Panc1 (cell line): Measurements from ENCODE around the gene CDC14B. TPM values are rescaled to one million over a fixed set of nuclear protein-coding genes. Genes with fewer than 3 reads are reported as not detected.

Experiments
- ATAC-seq: fragments of 200-7000 bp; cut with Tn5 transposase; 2 replicates; pipeline ENCODE4 v1.9.1; 2020; ENCODE audit warnings: mild to moderate bottlenecking, moderate library complexity
- BruUV-seq: library from RNA; stranded (reverse); fragments of 400-500 nt; replicated peaks from 2 replicates; lab custom pipeline; 2021; lab: Mats Ljungman, UMichigan
- CTCF ChIA-PET: fragments of 300-600 bp; sonication (Branson Sonifier 250); formaldehyde crosslinking; loops from one replicate; lab custom pipeline; 2022; ENCODE audit warnings: antibody characterized with exemption; lab: Charles Lee
- POLR2A ChIA-PET: fragments of 300-600 bp; sonication (Branson Sonifier 250); formaldehyde crosslinking; loops from one replicate; lab custom pipeline; 2022; ENCODE audit warnings: antibody characterized with exemption; lab: Charles Lee
- DNase-seq: peaks from one replicate; pipeline ENCODE4 v3.0.0-alpha.2; 2010; ENCODE audit warnings: low read depth, low spot score
- H3K27ac ChIP-seq: 2 replicates; pipeline ENCODE4 v1.5.1; 2011; ENCODE audit warnings: mild to moderate bottlenecking, low read length, inconsistent platforms
- H3K27me3 ChIP-seq: fragments of 200-500 bp; sonication (Bioruptor generic); 2 replicates; pipeline ENCODE4 v1.6.0; 2014; ENCODE audit warnings: low read length, inconsistent platforms; ENCODE audit not compliant: control insufficient read depth, insufficient read depth
- H3K36me3 ChIP-seq: fragments of 200-500 bp; sonication (Bioruptor generic); 2 replicates; pipeline ENCODE4 v1.5.1; 2014; ENCODE audit warnings: inconsistent platforms, mild to moderate bottlenecking, low read length, moderate library complexity; ENCODE audit not compliant: control insufficient read depth, insufficient read depth
- H3K4me1 ChIP-seq: 2 replicates; pipeline ENCODE4 v1.5.1; 2011; ENCODE audit warnings: inconsistent platforms, mild to moderate bottlenecking, low read length, moderate library complexity; ENCODE audit not compliant: control insufficient read depth, insufficient read depth
- H3K4me3 ChIP-seq, 2 experiments: 2 replicates each; pipeline ENCODE4 v1.5.1; 2011 to 2012; ENCODE audit warnings: low read depth in 2 of 2, low read length in 2 of 2, mild to moderate bottlenecking in 2 of 2, inconsistent platforms in 1 of 2, moderate library complexity in 1 of 2
- H3K9me3 ChIP-seq: fragments of 200-500 bp; sonication (Bioruptor generic); 2 replicates; pipeline ENCODE4 v1.5.1; 2014; ENCODE audit warnings: low read depth, mild to moderate bottlenecking, inconsistent platforms, low read length, moderate library complexity; ENCODE audit not compliant: control insufficient read depth, insufficient read depth
- CTCF ChIP-seq: fragments of 450-650 bp; IDR thresholded peaks from 2 replicates; pipeline ENCODE4 v1.5.1; 2017; ENCODE audit warnings: mild to moderate bottlenecking
- POLR2AphosphoS5 ChIP-seq: IDR thresholded peaks from 2 replicates; pipeline ENCODE4 v1.6.1; 2012; ENCODE audit warnings: mild to moderate bottlenecking, low read depth, low read length, moderate library complexity
- REST ChIP-seq, 2 experiments: IDR thresholded peaks; 2 replicates each; pipeline ENCODE4 v1.6.1; 2011 to 2012; ENCODE audit warnings: low read depth in 2 of 2, control low read depth in 1 of 2, low read length in 1 of 2, mild to moderate bottlenecking in 1 of 2, moderate library complexity in 1 of 2; ENCODE audit not compliant: insufficient read depth in 1 of 2
- SIN3A ChIP-seq: IDR thresholded peaks from 2 replicates; pipeline ENCODE4 v1.6.1; 2012; ENCODE audit warnings: low read depth, mild to moderate bottlenecking, low read length, moderate library complexity, borderline replicate concordance; ENCODE audit not compliant: insufficient read depth
- TCF7L2 ChIP-seq: IDR thresholded peaks from 2 replicates; pipeline ENCODE4 v1.6.1; 2011; ENCODE audit warnings: mild to moderate bottlenecking, low read depth, low read length, inconsistent platforms
- in situ Hi-C: cut with HindIII; loops from 2 replicates; pipeline ENCODE4 v1.10.0; 2016; ENCODE audit warnings: low sequenced_read_pairs, low pct_unique_long_range_greater_than_20kb
- intact Hi-C: fragments of 100-400 bp; cut with micrococcal nuclease; formaldehyde crosslinking; loops from one replicate; pipeline ENCODE4 v1.10.0; 2022; ENCODE audit not compliant: unreplicated experiment
- total RNA-seq: library from RNA; stranded (reverse); gene quantifications from one replicate; pipeline ENCODE4 v1.2.1, GENCODE V29; 2021; ENCODE audit not compliant: unreplicated experiment

CDC14B gene
- total RNA-seq, 1 experiment from 2014 or later, result 11.8 TPM

- in situ Hi-C loops, result no loop called here
- TF ChIP-seq POLR2AphosphoS5 (no peak), TCF7L2 (no peak), REST (IDR thresholded peaks at IDR 0.05; ENCODE audit: insufficient read depth in 1 of 2, low read depth in 2 of 2, low read length in 1 of 2) (no peak), CTCF (no peak), SIN3A (no peak)
- no TSS peak for BruUV-seq
- Histone ChIP-seq H3K27ac (peak overlapping the region; percentile 80), H3K9me3 (no peaks in the 10 kb centered on the region), H3K27me3 (no peaks in the 10 kb centered on the region), H3K4me1 (peaks cover 21% of the 10 kb centered on the region), H3K4me3 (peak overlapping the region; percentile 57 to 66), H3K36me3 (no peaks in the 10 kb centered on the region)
- intact Hi-C loops, result loop anchor here (10.0 kb wide), 1 partner anchor 1105 kb away; the partner anchor contains the start of gene PTCH1
- ChIA-PET POLR2A (no interaction called here), CTCF (no interaction called here)
- DNase-seq (no peak), ATAC-seq (no peak)
Measured at GRCh38 chr9:96620181-96620514, 505 bp upstream of the CDC14B start.

GRCh38 chr9:96619124-96619465 lies 548 bp downstream of the CDC14B start:
- POLR2A ChIA-PET, result no interaction called here
- no TSS peak for BruUV-seq
- intact Hi-C loops (no loop called here), in situ Hi-C loops (no loop called here)
- Histone ChIP-seq H3K36me3 (no peaks in the 10 kb centered on the region), H3K4me1 (peaks cover 21% of the 10 kb centered on the region), H3K4me3 (peak overlapping the region; percentile 57 to 59), H3K27ac (no peak overlapping the region), H3K27me3 (no peaks in the 10 kb centered on the region), H3K9me3 (no peaks in the 10 kb centered on the region)
- ATAC-seq (no peak; the same call in none of the 2 replicates), DNase-seq (no peak)
- TF ChIP-seq TCF7L2, result no peak
- no peak for TF ChIP-seq REST (IDR thresholded peaks at IDR 0.05; ENCODE audit: insufficient read depth in 1 of 2, low read depth in 2 of 2, low read length in 1 of 2)
- no peak for TF ChIP-seq POLR2AphosphoS5
- no peak for TF ChIP-seq CTCF
- TF ChIP-seq SIN3A, result no peak; the same call in 1 of the 2 replicates
- CTCF ChIA-PET, result interaction anchor here (0.7 kb wide), 2 partner anchors 121 to 139 kb away, joined by 4 to 13 read pairs; no protein-coding TSS in a partner anchor
